ENCODE measurements around the gene MAB21L4.

The MAB21L4 gene

GRCh38 chr2:240876475-240877251, 19.3 kb downstream of the MAB21L4 start:
- DNase-seq: no peak

- DNase-seq: no peak
Observed at GRCh38 chr2:240876035-240876474, 19.9 kb downstream of the MAB21L4 start.

GRCh38 chr2:240875228-240876034, 20.5 kb downstream of the MAB21L4 start:
- no peak for DNase-seq

GRCh38 chr2:240874715-240875227, 21.2 kb downstream of the MAB21L4 start:
- no peak for DNase-seq

GRCh38 chr2:240873805-240874714, 21.9 kb downstream of the MAB21L4 start:
- peak; percentile 77 for DNase-seq

GRCh38 chr2:240873098-240873788, 22.7 kb downstream of the MAB21L4 start:
- no peak for DNase-seq

- DNase-seq: peak; percentile 43
Observed at GRCh38 chr2:240872317-240873097, 23.4 kb downstream of the MAB21L4 start.

GRCh38 chr2:240871071-240871958, 24.6 kb downstream of the MAB21L4 start:
- DNase-seq: no peak

GRCh38 chr2:240869956-240870875, 25.7 kb downstream of the MAB21L4 start:
- no peak for DNase-seq

GRCh38 chr2:240869109-240869955, 26.6 kb downstream of the MAB21L4 start:
- no peak for DNase-seq

GRCh38 chr2:240868286-240869108, 27.5 kb downstream of the MAB21L4 start, which contains the start of gene AGXT:
Gene AGXT (plus strand): TSS chr2:240868824. CDS start chr2:240868866, 42 bp downstream.
- DNase-seq: peak; percentile 82

GRCh38 chr2:240865391-240865790, 30.6 kb downstream of the MAB21L4 start:
- no peak for DNase-seq

GRCh38 chr2:240864475-240864874, 31.5 kb downstream of the MAB21L4 start:
- no peak for DNase-seq

GRCh38 chr2:240861547-240861946, 34.4 kb downstream of the MAB21L4 start:
- no peak for DNase-seq

GRCh38 chr2:240858871-240859270, 37.1 kb downstream of the MAB21L4 start:
- DNase-seq: no peak

GRCh38 chr2:240858321-240858720, 37.6 kb downstream of the MAB21L4 start:
- no peak for DNase-seq
